H9 (cell line): ENCODE results near the gene TBXAS1. TPM values are rescaled to one million over a fixed set of nuclear protein-coding genes. Genes with fewer than 3 reads are reported as not detected.

ENCODE experiments used
- DNase-seq: peaks from one replicate; pipeline ENCODE4 v3.0.0-alpha.2; 2017
- H2AFZ ChIP-seq: one replicate; pipeline ENCODE4 v1.6.1; 2013; ENCODE audit warnings: mild to moderate bottlenecking, low read length, control low read depth, moderate library complexity
- H2AK5ac ChIP-seq: 2 replicates; pipeline ENCODE4 v1.6.1; 2013; ENCODE audit warnings: low read length, control low read depth, mixed read lengths; ENCODE audit not compliant: insufficient read length
- H2BK120ac ChIP-seq: one replicate; pipeline ENCODE4 v1.6.1; 2013; ENCODE audit warnings: low read depth, mild to moderate bottlenecking, low read length, control low read depth, inconsistent platforms; ENCODE audit not compliant: poor library complexity, severe bottlenecking
- H2BK12ac ChIP-seq: 2 replicates; pipeline ENCODE4 v1.6.1; 2013; ENCODE audit warnings: low read length, control low read depth, mixed read lengths, low read depth; ENCODE audit not compliant: insufficient read length
- H2BK15ac ChIP-seq: 2 replicates; pipeline ENCODE4 v1.6.1; 2013; ENCODE audit warnings: low read depth, low read length, control low read depth
- H2BK20ac ChIP-seq: one replicate; pipeline ENCODE4 v1.6.1; 2013; ENCODE audit warnings: low read depth, mild to moderate bottlenecking, low read length, control low read depth, inconsistent platforms; ENCODE audit not compliant: poor library complexity, severe bottlenecking
- H2BK5ac ChIP-seq: 2 replicates; pipeline ENCODE4 v1.6.1; 2013; ENCODE audit warnings: low read length, control low read depth, mixed read lengths; ENCODE audit not compliant: insufficient read length
- H3K14ac ChIP-seq: 2 replicates; pipeline ENCODE4 v1.6.1; 2013; ENCODE audit warnings: low read length, control low read depth; ENCODE audit not compliant: insufficient read depth
- H3K18ac ChIP-seq: 2 replicates; pipeline ENCODE4 v1.6.1; 2013; ENCODE audit warnings: low read depth, mild to moderate bottlenecking, mixed read lengths, low read length, control low read depth; ENCODE audit not compliant: insufficient read length
- H3K23ac ChIP-seq: 2 replicates; pipeline ENCODE4 v1.6.1; 2013; ENCODE audit warnings: low read length, control low read depth, mixed read lengths, low read depth; ENCODE audit not compliant: insufficient read length
- H3K23me2 ChIP-seq: 2 replicates; pipeline ENCODE4 v1.6.1; 2013; ENCODE audit warnings: low read depth, mild to moderate bottlenecking, mixed read lengths, low read length, control low read depth; ENCODE audit not compliant: insufficient read length, poor library complexity, severe bottlenecking
- H3K27ac ChIP-seq: 2 replicates; pipeline ENCODE4 v1.5.1; 2013; ENCODE audit warnings: low read length, control low read depth, mixed read lengths, low read depth; ENCODE audit not compliant: insufficient read length
- H3K27me3 ChIP-seq: 2 replicates; pipeline ENCODE4 v1.6.1; 2013; ENCODE audit warnings: low read length, control low read depth, inconsistent platforms; ENCODE audit not compliant: insufficient read depth
- H3K4ac ChIP-seq: 2 replicates; pipeline ENCODE4 v1.6.1; 2013; ENCODE audit warnings: low read depth, mild to moderate bottlenecking, control low read depth, inconsistent platforms, low read length, moderate library complexity
- H3K4me1 ChIP-seq: 2 replicates; pipeline ENCODE4 v1.6.1; 2013; ENCODE audit warnings: low read length, control low read depth, inconsistent platforms; ENCODE audit not compliant: insufficient read depth
- H3K4me2 ChIP-seq: 2 replicates; pipeline ENCODE4 v1.6.1; 2013; ENCODE audit warnings: low read length, control low read depth, mixed read lengths; ENCODE audit not compliant: insufficient read length, insufficient read depth
- H3K56ac ChIP-seq: 2 replicates; pipeline ENCODE4 v1.6.1; 2013; ENCODE audit warnings: low read depth, mild to moderate bottlenecking, mixed read lengths, low read length, control low read depth; ENCODE audit not compliant: insufficient read length
- H3K79me1 ChIP-seq: 2 replicates; pipeline ENCODE4 v1.6.1; 2013; ENCODE audit warnings: low read depth, mild to moderate bottlenecking, moderate library complexity, low read length, control low read depth, inconsistent platforms; ENCODE audit not compliant: insufficient read depth, poor library complexity, severe bottlenecking
- H3K79me2 ChIP-seq: 2 replicates; pipeline ENCODE4 v1.6.1; 2013; ENCODE audit warnings: low read length, control low read depth, inconsistent platforms; ENCODE audit not compliant: insufficient read depth
- H3K9ac ChIP-seq: 2 replicates; pipeline ENCODE4 v1.6.1; 2013; ENCODE audit warnings: low read length, control low read depth, mixed read lengths; ENCODE audit not compliant: insufficient read length; ENCODE audit errors: extremely low read depth
- H3K9me3 ChIP-seq: one replicate; pipeline ENCODE4 v1.6.1; 2013; ENCODE audit warnings: low read depth, low read length, inconsistent platforms; ENCODE audit not compliant: control insufficient read depth
- H3T11ph ChIP-seq: one replicate; pipeline ENCODE4 v1.6.1; 2013; ENCODE audit warnings: mild to moderate bottlenecking, low read length, control low read depth, inconsistent platforms
- H4K20me1 ChIP-seq: one replicate; pipeline ENCODE4 v1.6.1; 2013; ENCODE audit not compliant: control insufficient read depth, insufficient read length, insufficient read depth
- H4K5ac ChIP-seq: 2 replicates; pipeline ENCODE4 v1.6.1; 2013; ENCODE audit warnings: low read depth, mild to moderate bottlenecking, mixed read lengths, low read length, control low read depth; ENCODE audit not compliant: insufficient read length
- H4K8ac ChIP-seq: replicated peaks from 2 replicates; pipeline ENCODE4 v1.6.1; 2013; ENCODE audit warnings: low read length, control low read depth, mixed read lengths, low read depth; ENCODE audit not compliant: insufficient read length
- H4K91ac ChIP-seq: 2 replicates; pipeline ENCODE4 v1.6.1; 2013; ENCODE audit warnings: low read depth, mild to moderate bottlenecking, moderate library complexity, mixed read lengths, low read length, control low read depth; ENCODE audit not compliant: insufficient read length
- H3K27ac Mint-ChIP-seq, 3 experiments: 2 replicates in 2 of 3; 3 replicates in 1 of 3; pipeline ENCODE4 v1.8.0; 2020 to 2021; ENCODE audit warnings: mixed read lengths in 3 of 3, mild to moderate bottlenecking in 1 of 3, moderate library complexity in 1 of 3
- H3K27me3 Mint-ChIP-seq: 2 replicates; pipeline ENCODE4 v1.8.0; 2021; ENCODE audit warnings: low read depth, mild to moderate bottlenecking, moderate library complexity, mixed read lengths
- H3K36me3 Mint-ChIP-seq, 3 experiments: 2 replicates in 2 of 3; 3 replicates in 1 of 3; pipeline ENCODE4 v1.8.0; 2020 to 2021; ENCODE audit warnings: low read depth in 3 of 3, mixed read lengths in 3 of 3; ENCODE audit not compliant: insufficient read depth in 1 of 3
- H3K4me1 Mint-ChIP-seq, 2 experiments: 2 replicates each; pipeline ENCODE4 v1.8.0; 2020; ENCODE audit warnings: mixed read lengths in 2 of 2
- H3K4me3 Mint-ChIP-seq, 2 experiments: 2 replicates in 1 of 2; 3 replicates in 1 of 2; pipeline ENCODE4 v1.8.0; 2020 to 2021; ENCODE audit warnings: mild to moderate bottlenecking in 2 of 2, mixed read lengths in 2 of 2, moderate library complexity in 1 of 2
- H3K9me3 Mint-ChIP-seq, 2 experiments: 2 replicates in 1 of 2; 3 replicates in 1 of 2; pipeline ENCODE4 v1.8.0; 2020; ENCODE audit warnings: mild to moderate bottlenecking in 2 of 2, mixed read lengths in 2 of 2, moderate library complexity in 1 of 2
- WGBS: extraction: QIAGEN DNeasy Blood & Tissue Kit; methylation state at CpG from one replicate; pipeline ENCODE4 v1.1.7; 2013; ENCODE audit warnings: missing lambda C conversion rate, low lambda C conversion rate, mixed read lengths; ENCODE audit not compliant: insufficient read length; ENCODE audit errors: extremely low coverage; 5-methylcytosine and 5-hydroxymethylcytosine counted together
- total RNA-seq: library from RNA; stranded (reverse); gene quantifications from 2 replicates; pipeline ENCODE4 v1.2.1, GENCODE V29; 2021
- TF ChIP-seq, protein P1 (sequence below): fragments of 200-600 bp; sonication (generic); conservative IDR thresholded peaks from 3 replicates; pipeline ENCODE4 v1.8.0; 2021; ENCODE audit warnings: antibody characterized with exemption, mild to moderate bottlenecking

The TBXAS1 gene
- total RNA-seq, 1 experiment from 2014 or later: 0.39 TPM

DNA sequence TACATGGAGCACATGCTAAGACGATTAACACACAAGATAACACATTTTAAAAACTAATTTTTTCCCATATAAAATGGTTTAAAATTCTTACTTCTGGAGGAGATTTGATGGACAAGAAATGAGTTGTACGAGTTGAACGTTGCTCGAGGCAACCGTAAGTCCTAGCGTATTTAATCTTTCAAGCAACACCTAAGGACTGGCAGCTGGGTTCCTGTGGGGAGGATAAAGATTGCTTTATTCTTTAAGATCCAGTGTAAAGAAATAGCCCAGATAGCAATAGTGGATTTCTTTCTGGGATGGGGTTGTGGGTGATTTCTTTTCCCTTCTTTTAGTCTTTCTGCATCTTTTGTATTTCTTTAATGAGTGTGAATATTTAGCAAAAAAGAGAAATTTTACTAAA lies 9.8 kb downstream of the TBXAS1 start:
- no peak overlapping the region for H3K27ac Mint-ChIP-seq
- Histone ChIP-seq H2AFZ (no peak overlapping the region), H3K56ac (no peak overlapping the region), H3K4me1 (no peaks in the 10 kb centered on the region), H3K14ac (no peak overlapping the region), H3K27me3 (no peaks in the 10 kb centered on the region), H3K23ac (no peak overlapping the region), H2BK20ac (no peak overlapping the region), H3K79me1 (no peaks in the 10 kb centered on the region), H3K4me2 (no peak overlapping the region), H2BK15ac (no peak overlapping the region), H2AK5ac (no peak overlapping the region), H2BK12ac (no peak overlapping the region), H4K91ac (no peak overlapping the region), H3K79me2 (no peaks in the 10 kb centered on the region), H2BK5ac (no peak overlapping the region), H2BK120ac (no peak overlapping the region), H3K4ac (no peak overlapping the region), H3K23me2 (no peaks in the 10 kb centered on the region), H3K9ac (no peak overlapping the region), H4K8ac (no peak overlapping the region), H3T11ph (no peak overlapping the region), H4K20me1 (no peaks in the 10 kb centered on the region), H3K9me3 (no peaks in the 10 kb centered on the region), H3K27ac (no peak overlapping the region), H3K18ac (no peak overlapping the region), H4K5ac (no peak overlapping the region)
- no peaks in the 10 kb centered on the region for H3K4me1 Mint-ChIP-seq
- H3K36me3 Mint-ChIP-seq: peaks cover 0 to 10% (median 5%) of the 10 kb centered on the region in 3 experiments; a peak in 4 of 7 replicates
- no peaks in the 10 kb centered on the region; the same call in none of the 2 replicates for H3K27me3 Mint-ChIP-seq
- TF ChIP-seq, protein P1, sequence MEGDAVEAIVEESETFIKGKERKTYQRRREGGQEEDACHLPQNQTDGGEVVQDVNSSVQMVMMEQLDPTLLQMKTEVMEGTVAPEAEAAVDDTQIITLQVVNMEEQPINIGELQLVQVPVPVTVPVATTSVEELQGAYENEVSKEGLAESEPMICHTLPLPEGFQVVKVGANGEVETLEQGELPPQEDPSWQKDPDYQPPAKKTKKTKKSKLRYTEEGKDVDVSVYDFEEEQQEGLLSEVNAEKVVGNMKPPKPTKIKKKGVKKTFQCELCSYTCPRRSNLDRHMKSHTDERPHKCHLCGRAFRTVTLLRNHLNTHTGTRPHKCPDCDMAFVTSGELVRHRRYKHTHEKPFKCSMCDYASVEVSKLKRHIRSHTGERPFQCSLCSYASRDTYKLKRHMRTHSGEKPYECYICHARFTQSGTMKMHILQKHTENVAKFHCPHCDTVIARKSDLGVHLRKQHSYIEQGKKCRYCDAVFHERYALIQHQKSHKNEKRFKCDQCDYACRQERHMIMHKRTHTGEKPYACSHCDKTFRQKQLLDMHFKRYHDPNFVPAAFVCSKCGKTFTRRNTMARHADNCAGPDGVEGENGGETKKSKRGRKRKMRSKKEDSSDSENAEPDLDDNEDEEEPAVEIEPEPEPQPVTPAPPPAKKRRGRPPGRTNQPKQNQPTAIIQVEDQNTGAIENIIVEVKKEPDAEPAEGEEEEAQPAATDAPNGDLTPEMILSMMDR: no peak
- no peak overlapping the region for H3K4me3 Mint-ChIP-seq
- H3K9me3 Mint-ChIP-seq: peaks cover 17 to 32% of the 10 kb centered on the region in 2 experiments
- no peak for DNase-seq
- no CpG with 5 or more reads among the region's 6 CpGs for WGBS
